H9 (cell line): ENCODE measurements around the gene ZNF677. TPM values are rescaled to one million over a fixed set of nuclear protein-coding genes. Genes with fewer than 3 reads are reported as not detected.

Source experiments
- DNase-seq: peaks from one replicate; pipeline ENCODE4 v3.0.0-alpha.2; 2017
- H2AFZ ChIP-seq: one replicate; pipeline ENCODE4 v1.6.1; 2013; ENCODE audit warnings: mild to moderate bottlenecking, low read length, control low read depth, moderate library complexity
- H2AK5ac ChIP-seq: 2 replicates; pipeline ENCODE4 v1.6.1; 2013; ENCODE audit warnings: low read length, control low read depth, mixed read lengths; ENCODE audit not compliant: insufficient read length
- H2BK120ac ChIP-seq: one replicate; pipeline ENCODE4 v1.6.1; 2013; ENCODE audit warnings: low read depth, mild to moderate bottlenecking, low read length, control low read depth, inconsistent platforms; ENCODE audit not compliant: poor library complexity, severe bottlenecking
- H2BK12ac ChIP-seq: 2 replicates; pipeline ENCODE4 v1.6.1; 2013; ENCODE audit warnings: low read length, control low read depth, mixed read lengths, low read depth; ENCODE audit not compliant: insufficient read length
- H2BK15ac ChIP-seq: 2 replicates; pipeline ENCODE4 v1.6.1; 2013; ENCODE audit warnings: low read depth, low read length, control low read depth
- H2BK20ac ChIP-seq: one replicate; pipeline ENCODE4 v1.6.1; 2013; ENCODE audit warnings: low read depth, mild to moderate bottlenecking, low read length, control low read depth, inconsistent platforms; ENCODE audit not compliant: poor library complexity, severe bottlenecking
- H2BK5ac ChIP-seq: 2 replicates; pipeline ENCODE4 v1.6.1; 2013; ENCODE audit warnings: low read length, control low read depth, mixed read lengths; ENCODE audit not compliant: insufficient read length
- H3K14ac ChIP-seq: 2 replicates; pipeline ENCODE4 v1.6.1; 2013; ENCODE audit warnings: low read length, control low read depth; ENCODE audit not compliant: insufficient read depth
- H3K18ac ChIP-seq: 2 replicates; pipeline ENCODE4 v1.6.1; 2013; ENCODE audit warnings: low read depth, mild to moderate bottlenecking, mixed read lengths, low read length, control low read depth; ENCODE audit not compliant: insufficient read length
- H3K23ac ChIP-seq: 2 replicates; pipeline ENCODE4 v1.6.1; 2013; ENCODE audit warnings: low read length, control low read depth, mixed read lengths, low read depth; ENCODE audit not compliant: insufficient read length
- H3K23me2 ChIP-seq: 2 replicates; pipeline ENCODE4 v1.6.1; 2013; ENCODE audit warnings: low read depth, mild to moderate bottlenecking, mixed read lengths, low read length, control low read depth; ENCODE audit not compliant: insufficient read length, poor library complexity, severe bottlenecking
- H3K27ac ChIP-seq: 2 replicates; pipeline ENCODE4 v1.5.1; 2013; ENCODE audit warnings: low read length, control low read depth, mixed read lengths, low read depth; ENCODE audit not compliant: insufficient read length
- H3K27me3 ChIP-seq: 2 replicates; pipeline ENCODE4 v1.6.1; 2013; ENCODE audit warnings: low read length, control low read depth, inconsistent platforms; ENCODE audit not compliant: insufficient read depth
- H3K4ac ChIP-seq: 2 replicates; pipeline ENCODE4 v1.6.1; 2013; ENCODE audit warnings: low read depth, mild to moderate bottlenecking, control low read depth, inconsistent platforms, low read length, moderate library complexity
- H3K4me1 ChIP-seq: 2 replicates; pipeline ENCODE4 v1.6.1; 2013; ENCODE audit warnings: low read length, control low read depth, inconsistent platforms; ENCODE audit not compliant: insufficient read depth
- H3K4me2 ChIP-seq: 2 replicates; pipeline ENCODE4 v1.6.1; 2013; ENCODE audit warnings: low read length, control low read depth, mixed read lengths; ENCODE audit not compliant: insufficient read length, insufficient read depth
- H3K56ac ChIP-seq: 2 replicates; pipeline ENCODE4 v1.6.1; 2013; ENCODE audit warnings: low read depth, mild to moderate bottlenecking, mixed read lengths, low read length, control low read depth; ENCODE audit not compliant: insufficient read length
- H3K79me1 ChIP-seq: 2 replicates; pipeline ENCODE4 v1.6.1; 2013; ENCODE audit warnings: low read depth, mild to moderate bottlenecking, moderate library complexity, low read length, control low read depth, inconsistent platforms; ENCODE audit not compliant: insufficient read depth, poor library complexity, severe bottlenecking
- H3K79me2 ChIP-seq: 2 replicates; pipeline ENCODE4 v1.6.1; 2013; ENCODE audit warnings: low read length, control low read depth, inconsistent platforms; ENCODE audit not compliant: insufficient read depth
- H3K9ac ChIP-seq: 2 replicates; pipeline ENCODE4 v1.6.1; 2013; ENCODE audit warnings: low read length, control low read depth, mixed read lengths; ENCODE audit not compliant: insufficient read length; ENCODE audit errors: extremely low read depth
- H3K9me3 ChIP-seq: one replicate; pipeline ENCODE4 v1.6.1; 2013; ENCODE audit warnings: low read depth, low read length, inconsistent platforms; ENCODE audit not compliant: control insufficient read depth
- H3T11ph ChIP-seq: one replicate; pipeline ENCODE4 v1.6.1; 2013; ENCODE audit warnings: mild to moderate bottlenecking, low read length, control low read depth, inconsistent platforms
- H4K20me1 ChIP-seq: one replicate; pipeline ENCODE4 v1.6.1; 2013; ENCODE audit not compliant: control insufficient read depth, insufficient read length, insufficient read depth
- H4K5ac ChIP-seq: 2 replicates; pipeline ENCODE4 v1.6.1; 2013; ENCODE audit warnings: low read depth, mild to moderate bottlenecking, mixed read lengths, low read length, control low read depth; ENCODE audit not compliant: insufficient read length
- H4K8ac ChIP-seq: replicated peaks from 2 replicates; pipeline ENCODE4 v1.6.1; 2013; ENCODE audit warnings: low read length, control low read depth, mixed read lengths, low read depth; ENCODE audit not compliant: insufficient read length
- H4K91ac ChIP-seq: 2 replicates; pipeline ENCODE4 v1.6.1; 2013; ENCODE audit warnings: low read depth, mild to moderate bottlenecking, moderate library complexity, mixed read lengths, low read length, control low read depth; ENCODE audit not compliant: insufficient read length
- H3K27ac Mint-ChIP-seq, 3 experiments: 2 replicates in 2 of 3; 3 replicates in 1 of 3; pipeline ENCODE4 v1.8.0; 2020 to 2021; ENCODE audit warnings: mixed read lengths in 3 of 3, mild to moderate bottlenecking in 1 of 3, moderate library complexity in 1 of 3
- H3K27me3 Mint-ChIP-seq: 2 replicates; pipeline ENCODE4 v1.8.0; 2021; ENCODE audit warnings: low read depth, mild to moderate bottlenecking, moderate library complexity, mixed read lengths
- H3K36me3 Mint-ChIP-seq, 3 experiments: 2 replicates in 2 of 3; 3 replicates in 1 of 3; pipeline ENCODE4 v1.8.0; 2020 to 2021; ENCODE audit warnings: low read depth in 3 of 3, mixed read lengths in 3 of 3; ENCODE audit not compliant: insufficient read depth in 1 of 3
- H3K4me1 Mint-ChIP-seq, 2 experiments: 2 replicates each; pipeline ENCODE4 v1.8.0; 2020; ENCODE audit warnings: mixed read lengths in 2 of 2
- H3K4me3 Mint-ChIP-seq, 2 experiments: 2 replicates in 1 of 2; 3 replicates in 1 of 2; pipeline ENCODE4 v1.8.0; 2020 to 2021; ENCODE audit warnings: mild to moderate bottlenecking in 2 of 2, mixed read lengths in 2 of 2, moderate library complexity in 1 of 2
- H3K9me3 Mint-ChIP-seq, 2 experiments: 2 replicates in 1 of 2; 3 replicates in 1 of 2; pipeline ENCODE4 v1.8.0; 2020; ENCODE audit warnings: mild to moderate bottlenecking in 2 of 2, mixed read lengths in 2 of 2, moderate library complexity in 1 of 2
- WGBS: extraction: QIAGEN DNeasy Blood & Tissue Kit; methylation state at CpG from one replicate; pipeline ENCODE4 v1.1.7; 2013; ENCODE audit warnings: missing lambda C conversion rate, low lambda C conversion rate, mixed read lengths; ENCODE audit not compliant: insufficient read length; ENCODE audit errors: extremely low coverage; 5-methylcytosine and 5-hydroxymethylcytosine counted together
- long read RNA-seq: library from polyadenylated mRNA; unstranded; transcript quantifications from one replicate; pipeline ENCODE4 v2.0.0, GENCODE V29; 2020
- total RNA-seq: library from RNA; stranded (reverse); gene quantifications from 2 replicates; pipeline ENCODE4 v1.2.1, GENCODE V29; 2021
- TF ChIP-seq, protein P1 (sequence below): fragments of 200-600 bp; sonication (generic); conservative IDR thresholded peaks from 3 replicates; pipeline ENCODE4 v1.8.0; 2021; ENCODE audit warnings: antibody characterized with exemption, mild to moderate bottlenecking

The ZNF677 gene
- total RNA-seq: 39.3 and 40.5 TPM in 2 replicates
- long read RNA-seq, transcript ZNF677-211 (4 exons, 719 nt): minor isoform, 14 of 64 reads
- long read RNA-seq, transcript ZNF677-209 (1 exons, 3,207 nt): minor isoform, 5 of 64 reads
- long read RNA-seq, transcript ZNF677-208 (5 exons, 796 nt): minor isoform, 5 of 64 reads
- long read RNA-seq, transcript ZNF677-210 (4 exons, 706 nt): major isoform, 21 of 64 reads
- long read RNA-seq, partial matches to known transcripts: 4 of 64 reads
- long read RNA-seq, other reads (novel, unspliced or antisense): 10 of 64 reads

DNA sequence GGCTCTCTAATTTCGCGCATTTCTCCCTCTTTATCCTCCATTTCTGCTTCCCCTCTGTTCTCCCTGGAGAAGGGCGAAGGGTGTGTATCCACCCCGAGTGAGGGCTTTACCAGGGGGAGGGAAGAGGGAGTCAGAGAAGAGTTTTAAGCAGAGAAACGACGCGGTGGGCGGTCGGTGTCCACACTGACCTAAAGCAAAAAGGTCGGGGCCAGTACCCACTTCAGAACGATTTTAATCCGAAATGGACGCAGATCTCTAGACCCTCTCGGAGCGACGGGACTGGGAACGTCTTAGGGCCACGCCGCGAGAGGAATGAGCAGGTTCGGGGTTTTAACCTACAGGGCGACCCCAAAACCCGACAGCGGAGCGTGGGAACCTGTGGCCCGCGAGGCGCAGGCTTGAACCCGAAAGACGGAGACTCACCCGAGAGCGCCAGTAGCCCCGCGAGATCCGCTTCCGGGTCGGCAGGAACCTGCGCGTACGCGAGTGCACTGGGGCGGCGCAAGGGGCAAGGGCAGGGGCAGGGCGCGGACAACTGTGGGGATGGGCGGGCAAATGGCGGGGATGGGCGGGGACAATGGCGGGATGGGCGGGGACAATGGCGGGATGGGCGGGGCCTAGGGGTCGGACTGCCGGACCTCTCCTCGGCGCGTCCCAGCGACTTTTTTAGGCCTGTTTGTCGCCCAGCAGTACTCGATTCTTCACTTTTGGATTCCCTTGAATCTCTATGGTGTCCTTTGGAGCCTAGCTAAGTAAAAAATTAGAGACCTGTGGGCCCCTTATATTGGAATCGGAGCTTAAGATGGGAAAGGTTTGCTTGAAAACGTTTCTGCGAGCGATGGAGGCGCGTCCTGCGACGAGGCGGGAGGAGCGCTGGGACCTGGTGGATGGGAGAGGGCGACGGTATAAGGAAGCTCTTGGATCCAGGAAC lies at the start of gene ZNF677:
TSS of gene ZNF677 (minus strand) at position 463 of the 931 bp plus-strand sequence. CDS start 3,323 bp downstream, outside the sequence.
- H4K8ac ChIP-seq: peak within 1 kb of the TSS; percentile 46
- Mint-ChIP-seq H3K36me3 (peaks cover 34 to 49% (median 42%) of the 10 kb centered on the region in 3 experiments), H3K4me3 (peak within 1 kb of the TSS; percentile 90 to 93), H3K9me3 (peaks cover 49 to 72% of the 10 kb centered on the region in 2 experiments), H3K4me1 (peaks cover 3 to 6% of the 10 kb centered on the region in 2 experiments), H3K27me3 (no peaks in the 10 kb centered on the region; the same call in none of the 2 replicates), H3K27ac (peak within 1 kb of the TSS in 2 of 3 experiments; percentile 86 to 95; a peak in 5 of 7 replicates)
- H3K79me1 ChIP-seq: no peaks in the 10 kb centered on the region
- H3T11ph ChIP-seq: no peak within 1 kb of the TSS
- no peak within 1 kb of the TSS for H3K27ac ChIP-seq
- peaks cover 12% of the 10 kb centered on the region for H3K9me3 ChIP-seq
- H2BK15ac ChIP-seq: no peak within 1 kb of the TSS
- H3K23ac ChIP-seq: no peak within 1 kb of the TSS
- H3K23me2 ChIP-seq: peaks cover 5% of the 10 kb centered on the region
- H2AK5ac ChIP-seq: no peak within 1 kb of the TSS
- TF ChIP-seq, protein P1, sequence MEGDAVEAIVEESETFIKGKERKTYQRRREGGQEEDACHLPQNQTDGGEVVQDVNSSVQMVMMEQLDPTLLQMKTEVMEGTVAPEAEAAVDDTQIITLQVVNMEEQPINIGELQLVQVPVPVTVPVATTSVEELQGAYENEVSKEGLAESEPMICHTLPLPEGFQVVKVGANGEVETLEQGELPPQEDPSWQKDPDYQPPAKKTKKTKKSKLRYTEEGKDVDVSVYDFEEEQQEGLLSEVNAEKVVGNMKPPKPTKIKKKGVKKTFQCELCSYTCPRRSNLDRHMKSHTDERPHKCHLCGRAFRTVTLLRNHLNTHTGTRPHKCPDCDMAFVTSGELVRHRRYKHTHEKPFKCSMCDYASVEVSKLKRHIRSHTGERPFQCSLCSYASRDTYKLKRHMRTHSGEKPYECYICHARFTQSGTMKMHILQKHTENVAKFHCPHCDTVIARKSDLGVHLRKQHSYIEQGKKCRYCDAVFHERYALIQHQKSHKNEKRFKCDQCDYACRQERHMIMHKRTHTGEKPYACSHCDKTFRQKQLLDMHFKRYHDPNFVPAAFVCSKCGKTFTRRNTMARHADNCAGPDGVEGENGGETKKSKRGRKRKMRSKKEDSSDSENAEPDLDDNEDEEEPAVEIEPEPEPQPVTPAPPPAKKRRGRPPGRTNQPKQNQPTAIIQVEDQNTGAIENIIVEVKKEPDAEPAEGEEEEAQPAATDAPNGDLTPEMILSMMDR: no peak
- peak within 1 kb of the TSS; percentile 82 for H3K18ac ChIP-seq
- H2BK12ac ChIP-seq: no peak within 1 kb of the TSS
- no peak within 1 kb of the TSS for H4K91ac ChIP-seq
- no peaks in the 10 kb centered on the region for H3K4me1 ChIP-seq
- H4K20me1 ChIP-seq: no peaks in the 10 kb centered on the region
- H3K4me2 ChIP-seq: peak within 1 kb of the TSS; percentile 86
- H3K79me2 ChIP-seq: no peaks in the 10 kb centered on the region
- no CpG with 5 or more reads among the region's 72 CpGs for WGBS
- H3K4ac ChIP-seq: no peak within 1 kb of the TSS
- peak within 1 kb of the TSS; percentile 41 for H4K5ac ChIP-seq
- H3K27me3 ChIP-seq: no peaks in the 10 kb centered on the region
- peak within 1 kb of the TSS; percentile 99 for H2AFZ ChIP-seq
- no peak within 1 kb of the TSS for H2BK5ac ChIP-seq
- H3K14ac ChIP-seq: peak within 1 kb of the TSS; percentile 89
- H3K56ac ChIP-seq: no peak within 1 kb of the TSS
- H2BK120ac ChIP-seq: no peak within 1 kb of the TSS
- H3K9ac ChIP-seq: peak within 1 kb of the TSS; percentile 89
- DNase-seq: peak; percentile 93
- H2BK20ac ChIP-seq: no peak within 1 kb of the TSS
